GM13976 (cell line): ENCODE measurements around the gene CD82.

ENCODE experiments used
- DNase-seq: peaks from one replicate; pipeline ENCODE4 v3.0.0; 2012; ENCODE audit warnings: low spot score
- in situ Hi-C: fragments of 300-500 bp; cut with MboI; formaldehyde crosslinking; loops from one replicate; pipeline ENCODE4 v1.12.0; 2022; ENCODE audit warnings: low sequenced_read_pairs, mixed read lengths, inconsistent platforms; ENCODE audit not compliant: unreplicated experiment
- TF ChIP-seq, protein P1 (sequence below): IDR thresholded peaks from 2 replicates; pipeline ENCODE4 v1.5.1; 2012; ENCODE audit warnings: borderline replicate concordance, mild to moderate bottlenecking; ENCODE audit not compliant: insufficient read depth; ENCODE audit errors: extremely low read depth, missing control alignments, control extremely low read depth

Gene CD82

DNA sequence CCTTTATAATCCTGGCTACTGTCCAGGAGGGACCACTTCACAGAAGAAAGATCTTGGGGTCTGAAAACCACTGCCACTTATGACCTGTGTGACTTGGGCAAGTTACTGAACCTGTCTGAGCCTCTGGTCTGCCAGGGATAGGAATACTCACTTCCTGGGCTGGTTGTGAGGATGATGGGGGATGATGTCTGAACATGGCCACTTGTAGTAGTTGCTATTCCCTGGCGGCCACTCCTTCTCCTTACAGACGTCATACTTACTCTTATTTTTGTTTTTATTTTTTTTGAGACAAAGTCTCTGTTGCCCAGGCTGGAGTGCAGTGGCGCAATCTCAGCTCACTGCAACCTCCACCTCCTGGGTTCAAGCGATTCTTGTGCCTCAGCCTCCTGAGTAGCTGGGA, 26.1 kb downstream of the CD82 start:
- no peak for DNase-seq
- in situ Hi-C loops: no loop called here
- TF ChIP-seq, protein P1, sequence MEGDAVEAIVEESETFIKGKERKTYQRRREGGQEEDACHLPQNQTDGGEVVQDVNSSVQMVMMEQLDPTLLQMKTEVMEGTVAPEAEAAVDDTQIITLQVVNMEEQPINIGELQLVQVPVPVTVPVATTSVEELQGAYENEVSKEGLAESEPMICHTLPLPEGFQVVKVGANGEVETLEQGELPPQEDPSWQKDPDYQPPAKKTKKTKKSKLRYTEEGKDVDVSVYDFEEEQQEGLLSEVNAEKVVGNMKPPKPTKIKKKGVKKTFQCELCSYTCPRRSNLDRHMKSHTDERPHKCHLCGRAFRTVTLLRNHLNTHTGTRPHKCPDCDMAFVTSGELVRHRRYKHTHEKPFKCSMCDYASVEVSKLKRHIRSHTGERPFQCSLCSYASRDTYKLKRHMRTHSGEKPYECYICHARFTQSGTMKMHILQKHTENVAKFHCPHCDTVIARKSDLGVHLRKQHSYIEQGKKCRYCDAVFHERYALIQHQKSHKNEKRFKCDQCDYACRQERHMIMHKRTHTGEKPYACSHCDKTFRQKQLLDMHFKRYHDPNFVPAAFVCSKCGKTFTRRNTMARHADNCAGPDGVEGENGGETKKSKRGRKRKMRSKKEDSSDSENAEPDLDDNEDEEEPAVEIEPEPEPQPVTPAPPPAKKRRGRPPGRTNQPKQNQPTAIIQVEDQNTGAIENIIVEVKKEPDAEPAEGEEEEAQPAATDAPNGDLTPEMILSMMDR: no peak

DNA sequence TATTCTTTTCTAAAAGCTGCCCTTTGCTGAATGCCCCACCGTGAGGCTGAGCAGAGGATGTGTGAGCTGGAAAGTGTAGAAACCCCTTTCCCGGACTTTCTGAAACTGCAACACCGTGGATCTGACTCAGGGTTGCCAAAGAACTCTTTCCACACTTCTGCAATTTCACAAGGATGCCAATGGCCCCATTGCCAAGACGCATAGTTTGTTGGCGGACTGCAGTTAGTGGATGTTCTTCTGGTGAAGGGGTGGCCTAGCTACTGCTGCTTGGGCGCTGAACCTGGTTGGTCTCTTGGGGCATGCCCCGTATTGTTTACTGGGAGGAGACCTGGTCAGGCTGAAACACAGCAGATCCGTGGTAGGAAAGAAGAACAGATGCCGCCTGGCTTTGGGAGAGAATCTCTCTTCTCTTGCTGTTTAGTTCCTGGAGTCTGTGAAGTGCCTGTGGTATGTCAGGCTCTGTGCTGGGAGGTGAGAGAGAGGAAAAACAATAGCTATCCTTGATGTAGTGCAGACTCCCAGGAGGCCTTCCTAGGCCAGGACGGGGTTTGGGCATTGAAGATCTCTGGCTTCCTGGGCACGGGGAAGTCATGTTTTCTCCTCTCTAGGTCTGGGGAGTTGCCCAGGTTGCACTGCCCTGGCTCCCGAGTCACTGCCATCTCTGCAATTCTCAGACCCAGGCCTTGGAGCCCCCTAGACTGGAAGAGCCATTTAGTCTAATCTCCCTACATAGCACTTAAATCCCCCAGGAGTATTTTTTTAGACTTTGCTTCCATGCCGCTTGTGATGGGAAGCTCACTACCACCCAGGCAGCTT, 26.9 kb downstream of the CD82 start:
- TF ChIP-seq, protein P1: no peak
- no peak for DNase-seq
- in situ Hi-C loops: no loop called here

DNA sequence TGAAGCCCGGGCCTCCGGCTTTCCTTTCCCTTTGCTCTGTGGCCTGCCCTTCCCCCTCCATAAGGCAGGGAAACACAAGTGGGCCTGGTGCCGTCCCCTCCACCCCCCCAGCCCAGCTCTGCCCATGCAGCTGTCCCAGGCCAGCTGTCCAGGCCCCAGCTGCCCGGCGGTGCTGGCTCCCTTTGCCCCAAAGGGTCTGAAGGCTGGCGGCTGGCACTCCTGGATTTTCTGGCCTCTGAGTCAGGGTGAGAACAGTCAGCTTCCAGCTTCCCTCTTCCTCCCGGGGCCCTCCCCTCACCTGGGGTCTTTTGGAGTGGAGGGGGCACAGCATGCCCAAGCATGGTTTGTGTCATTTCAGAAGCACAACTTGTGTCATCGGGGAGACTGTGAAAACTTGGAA, 27.8 kb downstream of the CD82 start:
- no peak for DNase-seq
- in situ Hi-C loops: no loop called here
- TF ChIP-seq, protein P1: no peak

DNA sequence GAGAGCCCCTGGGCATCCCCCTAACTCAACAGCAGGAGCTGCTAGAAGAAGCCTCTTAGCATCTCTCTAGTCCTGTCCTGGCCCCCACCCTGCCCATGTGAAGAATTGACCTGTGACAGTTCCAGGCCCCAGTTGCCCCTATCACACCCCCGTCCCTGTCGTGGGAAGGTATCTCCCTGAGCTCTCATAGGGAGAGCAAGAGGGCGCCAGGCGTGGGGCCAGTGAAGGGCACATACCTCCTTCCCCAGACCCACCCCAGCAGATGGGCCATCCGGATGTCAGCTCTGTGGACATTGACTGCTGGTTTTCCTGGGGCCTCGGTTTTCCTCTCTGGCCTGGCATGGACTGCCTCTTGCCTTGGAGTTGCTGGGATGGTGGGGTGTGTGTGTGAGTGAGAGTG, 29.5 kb downstream of the CD82 start:
- in situ Hi-C loops: no loop called here
- no peak for DNase-seq
- TF ChIP-seq, protein P1: no peak

DNA sequence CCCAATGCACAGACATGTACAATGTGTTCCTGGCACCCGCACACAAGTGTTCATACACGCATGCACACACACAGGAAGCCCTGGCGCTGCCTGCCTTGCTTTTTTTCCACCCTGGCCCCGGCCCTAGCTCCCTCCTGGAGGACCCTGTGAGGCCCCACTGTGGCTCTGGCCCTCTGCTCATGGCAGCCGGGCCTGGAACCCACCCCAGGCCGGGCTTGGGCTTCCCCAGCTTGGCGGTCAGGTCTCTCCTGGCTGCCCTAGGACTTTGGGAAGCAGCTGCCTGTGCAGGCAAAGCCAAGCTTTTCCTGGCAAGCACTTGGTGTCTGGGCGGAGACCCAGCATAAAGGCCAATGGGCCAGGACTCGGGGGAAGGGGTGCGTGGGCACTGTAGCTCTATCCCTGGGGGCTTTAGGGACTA, 30.5 kb downstream of the CD82 start:
- TF ChIP-seq, protein P1: no peak
- no peak for DNase-seq
- in situ Hi-C loops: no loop called here

DNA sequence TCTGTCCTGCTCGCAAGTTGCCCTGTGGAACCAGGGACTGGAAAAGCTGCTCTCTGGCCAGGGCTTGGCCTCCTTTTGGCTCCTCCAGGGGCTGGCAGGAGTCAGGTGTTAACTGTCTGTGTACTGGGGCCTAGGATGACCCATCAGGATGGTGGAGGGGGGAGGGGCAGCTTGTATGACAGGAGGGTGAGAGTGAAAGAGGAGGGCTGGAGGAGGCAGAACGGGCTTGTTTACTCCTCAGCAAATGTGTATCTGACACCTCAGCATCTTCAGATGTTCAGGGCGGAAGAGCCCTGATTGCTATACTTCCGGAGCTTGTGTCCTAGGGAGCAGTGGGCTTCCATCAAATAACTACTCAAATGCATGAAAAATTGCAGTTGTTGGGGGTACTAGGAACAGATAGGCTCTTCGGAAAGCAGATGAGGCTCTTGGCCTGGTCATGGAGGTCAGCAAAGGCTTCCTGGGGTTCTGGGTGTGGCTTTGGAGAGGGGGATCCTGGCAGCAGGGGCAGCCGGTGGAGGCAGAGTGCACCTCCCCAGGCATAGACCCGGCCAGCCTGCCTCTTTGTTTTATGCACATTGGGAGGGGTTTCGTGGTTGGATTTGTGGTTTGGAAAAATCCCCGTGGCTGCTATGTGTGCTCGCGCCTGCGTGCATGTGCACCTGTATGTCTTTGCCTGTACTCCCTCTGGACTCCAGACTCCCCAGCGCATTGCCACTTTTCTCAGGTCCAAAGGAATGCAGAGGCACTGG, 31.2 kb downstream of the CD82 start:
- peak; percentile 78 for DNase-seq
- TF ChIP-seq, protein P1: no peak
- in situ Hi-C loops: no loop called here
